ENCODE data around the gene SP8.
"Not testable (repeated sequence)": the region's sequence is repeated elsewhere in the genome, so short reads cannot be mapped to it uniquely, and the experiment has no call there.

The SP8 gene

DNA sequence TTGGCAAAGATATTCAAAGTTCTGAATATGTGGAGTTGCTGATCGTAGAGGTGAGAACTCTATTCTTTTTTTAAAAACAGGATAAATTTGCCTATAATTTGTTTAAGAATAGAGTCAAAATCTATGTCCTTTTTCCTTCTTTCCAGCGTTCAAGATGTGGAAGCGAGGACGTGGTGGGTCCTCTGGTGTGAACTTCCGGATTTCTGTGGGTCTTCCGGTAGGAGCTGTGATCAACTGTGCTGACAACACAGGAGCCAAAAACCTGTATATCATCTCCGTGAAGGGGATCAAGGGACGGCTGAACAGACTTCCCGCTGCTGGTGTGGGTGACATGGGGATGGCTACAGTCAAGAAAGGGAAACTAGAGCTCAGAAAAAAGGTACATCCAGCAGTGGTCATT lies 40.5 kb upstream of the SP8 start:
- H3K4me3 ChIP-seq (ENCODE audit: control insufficient read depth, low read depth, low read length), result no peak overlapping the region

DNA sequence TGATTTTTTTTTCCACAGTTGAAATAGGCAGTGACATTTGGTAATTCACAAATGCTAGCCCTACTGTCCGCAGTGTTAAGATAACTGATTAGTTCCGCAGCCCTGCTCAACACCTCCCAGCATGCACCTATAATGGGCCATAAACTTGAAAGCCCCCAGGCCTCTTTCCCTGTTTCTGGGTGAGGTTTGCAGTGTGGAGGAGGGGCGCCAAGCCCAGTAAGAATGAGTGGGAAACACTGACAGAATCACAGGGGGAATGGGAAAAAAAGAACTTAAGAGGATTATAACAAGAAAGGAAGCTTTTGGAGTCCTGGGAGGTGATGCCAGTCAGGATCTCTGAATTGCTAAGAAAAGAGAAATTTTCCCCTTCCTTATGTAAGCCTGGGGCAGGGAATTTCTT lies 39.6 kb upstream of the SP8 start:
- no peak overlapping the region for H3K4me3 ChIP-seq (ENCODE audit: control insufficient read depth, low read depth, low read length)
- DNase-seq (ENCODE audit: low read depth), result no peak
- TF ChIP-seq, protein P1, sequence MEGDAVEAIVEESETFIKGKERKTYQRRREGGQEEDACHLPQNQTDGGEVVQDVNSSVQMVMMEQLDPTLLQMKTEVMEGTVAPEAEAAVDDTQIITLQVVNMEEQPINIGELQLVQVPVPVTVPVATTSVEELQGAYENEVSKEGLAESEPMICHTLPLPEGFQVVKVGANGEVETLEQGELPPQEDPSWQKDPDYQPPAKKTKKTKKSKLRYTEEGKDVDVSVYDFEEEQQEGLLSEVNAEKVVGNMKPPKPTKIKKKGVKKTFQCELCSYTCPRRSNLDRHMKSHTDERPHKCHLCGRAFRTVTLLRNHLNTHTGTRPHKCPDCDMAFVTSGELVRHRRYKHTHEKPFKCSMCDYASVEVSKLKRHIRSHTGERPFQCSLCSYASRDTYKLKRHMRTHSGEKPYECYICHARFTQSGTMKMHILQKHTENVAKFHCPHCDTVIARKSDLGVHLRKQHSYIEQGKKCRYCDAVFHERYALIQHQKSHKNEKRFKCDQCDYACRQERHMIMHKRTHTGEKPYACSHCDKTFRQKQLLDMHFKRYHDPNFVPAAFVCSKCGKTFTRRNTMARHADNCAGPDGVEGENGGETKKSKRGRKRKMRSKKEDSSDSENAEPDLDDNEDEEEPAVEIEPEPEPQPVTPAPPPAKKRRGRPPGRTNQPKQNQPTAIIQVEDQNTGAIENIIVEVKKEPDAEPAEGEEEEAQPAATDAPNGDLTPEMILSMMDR (conservative IDR thresholded peaks at IDR 0.05; ENCODE audit: control insufficient read depth, insufficient read depth, low read depth, low read length), result no peak

More for the DNA sequence above, 40.5 kb upstream of the SP8 start:
- TF ChIP-seq, protein P1 (conservative IDR thresholded peaks at IDR 0.05; ENCODE audit: control insufficient read depth, insufficient read depth, low read depth, low read length), result no peak
- DNase-seq (ENCODE audit: low read depth), result no peak

DNA sequence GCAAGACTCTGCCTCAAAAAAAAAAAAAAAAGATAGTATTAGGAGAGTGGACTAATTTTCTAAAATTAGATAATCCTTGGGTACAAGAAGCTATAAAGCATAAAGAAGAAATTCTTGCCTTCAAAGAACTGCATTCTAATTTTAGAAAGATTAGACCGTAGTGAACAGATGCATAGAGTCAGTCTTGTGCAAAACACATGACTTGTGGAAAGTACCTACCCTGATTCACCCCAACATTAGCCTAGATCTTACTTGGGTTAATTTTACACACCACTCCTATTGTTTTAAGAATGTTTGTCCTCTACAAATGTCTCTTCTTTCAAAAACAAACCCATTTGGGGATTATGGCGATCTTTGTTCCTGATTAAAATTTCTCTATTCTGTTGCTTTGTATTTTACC lies 38.9 kb upstream of the SP8 start:
- DNase-seq (ENCODE audit: low read depth), result no peak
- no peak overlapping the region for H3K4me3 ChIP-seq (ENCODE audit: control insufficient read depth, low read depth, low read length)
- TF ChIP-seq, protein P1 (conservative IDR thresholded peaks at IDR 0.05; ENCODE audit: control insufficient read depth, insufficient read depth, low read depth, low read length), result no peak

DNA sequence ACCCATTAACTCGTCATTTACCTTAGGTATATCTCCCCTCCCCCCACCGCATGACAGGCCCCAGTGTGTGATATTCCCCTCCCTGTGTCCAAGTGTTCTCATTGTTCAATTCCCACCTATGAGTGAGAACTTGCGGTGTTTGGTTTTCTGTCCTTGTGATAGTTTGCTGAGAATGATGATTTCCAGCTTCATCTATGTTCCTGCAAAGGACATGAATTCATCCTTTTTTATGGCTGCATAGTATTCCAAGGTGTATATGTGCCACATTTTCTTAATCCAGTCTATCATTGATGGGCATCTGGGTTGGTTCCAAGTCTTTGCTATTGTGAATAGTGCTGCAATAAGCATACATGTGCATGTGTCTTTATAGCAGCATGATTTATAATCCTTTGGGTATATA lies 34.7 kb upstream of the SP8 start:
- not testable (repeated sequence) for H3K4me3 ChIP-seq (ENCODE audit: control insufficient read depth, low read depth, low read length); DNase-seq (ENCODE audit: low read depth)

DNA sequence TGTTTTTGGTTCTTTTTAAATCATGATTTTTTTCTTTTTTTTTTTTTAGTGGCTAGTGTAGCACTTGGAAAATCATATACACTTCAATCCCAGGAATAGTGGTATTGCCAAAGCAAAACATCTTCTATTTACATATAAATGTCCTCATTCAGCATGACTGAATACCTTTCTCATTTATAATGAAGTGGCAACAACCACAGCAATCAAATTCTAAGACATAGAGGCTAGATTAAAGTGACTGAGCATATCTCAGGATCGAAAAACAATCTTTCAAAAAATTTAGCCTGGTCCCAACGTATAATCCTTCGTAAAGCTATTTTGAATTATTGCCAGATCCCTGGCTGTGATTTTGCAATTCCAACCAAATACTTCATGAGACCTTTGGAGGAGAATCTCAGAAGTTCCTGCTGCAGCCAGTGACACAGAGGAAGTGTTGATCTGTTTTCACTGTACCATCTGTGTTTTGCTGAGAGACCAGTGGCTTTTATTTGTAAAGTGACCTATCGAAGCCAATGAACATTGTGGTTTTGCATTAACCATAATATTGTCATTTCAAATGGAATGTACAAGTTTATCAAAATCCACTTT lies 29.8 kb upstream of the SP8 start:
- no peak overlapping the region for H3K4me3 ChIP-seq (ENCODE audit: control insufficient read depth, low read depth, low read length)
- DNase-seq (ENCODE audit: low read depth), result no peak
- TF ChIP-seq, protein P1 (conservative IDR thresholded peaks at IDR 0.05; ENCODE audit: control insufficient read depth, insufficient read depth, low read depth, low read length), result no peak

DNA sequence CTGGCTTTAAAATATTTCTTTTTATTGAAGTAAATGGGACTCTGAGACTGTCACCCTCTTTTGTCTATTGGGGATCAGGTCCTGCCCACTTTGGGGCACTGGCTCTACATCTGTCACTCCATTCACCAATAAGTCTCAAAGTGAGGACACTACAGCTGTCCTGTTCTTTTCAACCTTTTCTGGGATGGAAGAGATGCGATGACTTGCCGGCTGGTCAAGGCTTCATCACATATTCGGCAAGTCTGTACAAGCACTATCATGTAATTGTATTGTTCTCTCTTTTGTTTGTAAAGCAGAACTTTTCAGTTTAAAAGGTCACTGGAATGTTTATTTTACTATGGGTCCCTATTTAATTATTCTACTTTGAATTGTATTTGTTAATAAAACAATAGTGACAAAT lies 17.7 kb upstream of the SP8 start:
- no peak overlapping the region for H3K4me3 ChIP-seq (ENCODE audit: control insufficient read depth, low read depth, low read length)
- DNase-seq (ENCODE audit: low read depth), result no peak
- TF ChIP-seq, protein P1 (conservative IDR thresholded peaks at IDR 0.05; ENCODE audit: control insufficient read depth, insufficient read depth, low read depth, low read length), result no peak

DNA sequence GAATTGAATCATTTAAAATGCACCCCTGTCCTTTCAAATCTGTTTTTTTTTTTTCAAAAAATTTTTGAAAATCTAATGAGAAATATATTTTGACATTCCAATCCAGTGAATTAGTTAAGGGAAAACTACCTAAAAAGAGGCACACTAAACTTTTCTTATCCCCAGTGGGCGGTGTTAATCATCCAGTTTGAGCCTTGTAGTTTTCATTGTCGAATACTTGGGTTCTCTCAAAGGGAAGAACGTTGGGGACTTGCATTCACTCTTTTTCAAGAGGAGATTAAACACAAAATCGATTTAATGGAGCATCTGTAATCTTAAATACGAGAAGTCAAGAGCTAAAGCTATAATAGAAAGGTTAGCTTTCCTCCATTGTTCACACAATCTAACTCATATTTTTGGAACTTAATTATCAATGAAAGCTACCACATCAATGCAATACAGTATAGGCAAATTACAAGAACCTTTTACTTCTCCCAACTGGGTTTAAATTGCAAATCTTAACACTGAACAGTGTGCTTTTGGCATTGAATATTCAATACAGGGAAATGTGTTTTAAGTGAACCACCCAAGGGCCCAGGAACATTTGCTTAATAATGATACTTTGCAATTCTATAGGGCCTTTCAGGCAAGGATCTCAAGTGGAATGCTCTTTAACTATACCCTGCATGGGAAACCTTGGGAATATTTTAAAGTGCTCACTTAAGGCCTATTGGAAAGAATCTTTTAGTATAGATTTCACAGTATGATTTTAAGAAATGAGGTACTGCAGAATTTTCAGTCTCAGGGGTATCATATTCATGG lies 13.1 kb upstream of the SP8 start:
- DNase-seq (ENCODE audit: low read depth), result no peak
- TF ChIP-seq, protein P1 (conservative IDR thresholded peaks at IDR 0.05; ENCODE audit: control insufficient read depth, insufficient read depth, low read depth, low read length), result no peak
- H3K4me3 ChIP-seq (ENCODE audit: control insufficient read depth, low read depth, low read length), result no peak overlapping the region

Measured in fibroblast of mammary gland (primary cell).